Smooth muscle cell of trachea (primary cell): ENCODE data around the gene ETFBKMT. TPM values are rescaled to one million over a fixed set of nuclear protein-coding genes. Genes with fewer than 3 reads are reported as not detected.

ENCODE experiments used
- total RNA-seq: library from RNA; depleted of rRNA; stranded (reverse); fragments of >200 nt; gene quantifications from 2 replicates; pipeline ENCODE4 v1.2.1, GENCODE V29; 2014

Gene ETFBKMT, protein sequence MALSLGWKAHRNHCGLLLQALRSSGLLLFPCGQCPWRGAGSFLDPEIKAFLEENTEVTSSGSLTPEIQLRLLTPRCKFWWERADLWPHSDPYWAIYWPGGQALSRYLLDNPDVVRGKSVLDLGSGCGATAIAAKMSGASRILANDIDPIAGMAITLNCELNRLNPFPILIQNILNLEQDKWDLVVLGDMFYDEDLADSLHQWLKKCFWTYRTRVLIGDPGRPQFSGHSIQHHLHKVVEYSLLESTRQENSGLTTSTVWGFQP
- 3.5 and 4.2 TPM in 2 replicates for total RNA-seq

DNA sequence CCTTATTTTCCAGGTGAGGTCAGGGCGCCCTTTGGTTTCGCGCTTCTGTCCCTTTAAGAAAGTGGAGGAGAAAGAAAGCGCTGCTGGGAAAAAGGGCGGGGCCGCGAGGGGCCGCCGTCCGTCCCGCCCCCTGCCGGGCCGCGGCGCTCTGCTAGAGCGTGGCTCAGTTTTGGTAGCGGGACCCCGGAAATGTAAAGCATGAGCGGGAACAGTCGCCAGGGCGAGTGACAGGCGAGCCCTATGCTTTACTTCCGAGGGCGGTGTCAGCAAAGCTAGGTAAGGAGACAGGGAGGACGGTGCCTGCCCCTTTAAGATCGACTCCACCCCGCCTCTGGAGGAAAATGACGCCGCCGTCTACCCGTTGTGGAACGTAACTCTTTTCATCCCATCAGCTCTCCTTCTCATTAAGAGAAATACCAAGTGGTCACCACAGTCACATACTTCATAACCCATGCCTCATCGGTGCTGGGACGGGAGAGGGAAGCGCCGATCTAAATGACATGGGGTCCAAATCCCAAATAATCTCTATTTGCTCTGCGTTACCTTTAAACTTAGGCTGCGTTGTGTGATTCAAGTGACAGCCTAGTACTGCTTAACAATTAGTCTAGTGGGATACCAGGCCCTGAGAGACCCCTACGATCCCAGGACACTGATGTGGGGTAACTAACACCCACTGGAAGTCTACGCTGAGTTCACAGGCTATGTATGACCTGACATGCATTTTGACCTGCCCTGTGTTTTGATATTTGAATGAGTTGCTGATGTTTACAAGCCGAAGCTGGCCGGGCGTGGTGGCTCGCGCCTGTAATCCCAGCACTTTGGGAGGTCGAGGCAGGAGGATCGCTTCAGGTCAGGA, at the start of gene ETFBKMT:
TSS of gene ETFBKMT (plus strand) at position 602 of the 856 bp plus-strand sequence. CDS start 2,266 bp downstream, outside the sequence.

Other genes with a start within 250 kb of the ETFBKMT start
- gene DENND5B, start 68.6 kb upstream of the ETFBKMT start, total RNA-seq, result 10.2 and 11.9 TPM in 2 replicates
- 7.6 and 10.2 TPM in 2 replicates for gene AMN1, start 69.3 kb downstream of the ETFBKMT start, total RNA-seq